Thymus (tissue), 11 donors: ENCODE results near the gene PPIA. TPM values are rescaled to one million over a fixed set of nuclear protein-coding genes. Genes with fewer than 3 reads are reported as not detected.

ENCODE experiments used
- DNase-seq, 9 donors: peaks; one replicate each; pipeline ENCODE4 v3.0.0-alpha.2; 2013; ENCODE audit warnings: low spot score in 9 of 9, low read depth in 6 of 9, missing footprints in 1 of 9
- H3K27ac ChIP-seq, 2 donors: one replicate each; pipeline ENCODE4 v1.5.1; 2013; ENCODE audit warnings: control low read depth in 1 of 2, low read depth in 1 of 2, low read length in 1 of 2, mild to moderate bottlenecking in 1 of 2, moderate library complexity in 1 of 2
- H3K27me3 ChIP-seq, 2 donors: one replicate each; pipeline ENCODE4 v1.5.1; 2013; ENCODE audit warnings: low read length in 1 of 2; ENCODE audit not compliant: control insufficient read depth in 2 of 2, insufficient read depth in 1 of 2
- H3K36me3 ChIP-seq, 2 donors: one replicate each; pipeline ENCODE4 v1.5.1; 2013; ENCODE audit warnings: low read length in 1 of 2, mild to moderate bottlenecking in 1 of 2, moderate library complexity in 1 of 2; ENCODE audit not compliant: control insufficient read depth in 2 of 2, insufficient read depth in 2 of 2
- H3K4me1 ChIP-seq, 2 donors: one replicate each; pipeline ENCODE4 v1.5.1; 2013; ENCODE audit warnings: low read length in 2 of 2; ENCODE audit not compliant: control insufficient read depth in 2 of 2, insufficient read depth in 2 of 2
- H3K4me3 ChIP-seq, 2 donors: one replicate each; pipeline ENCODE4 v1.5.1; 2013; ENCODE audit warnings: low read length in 2 of 2, control low read depth in 1 of 2, mild to moderate bottlenecking in 1 of 2
- H3K9me3 ChIP-seq, 2 donors: one replicate each; pipeline ENCODE4 v1.5.1; 2013; ENCODE audit warnings: low read length in 1 of 2, mild to moderate bottlenecking in 1 of 2; ENCODE audit not compliant: control insufficient read depth in 2 of 2, insufficient read depth in 1 of 2
- WGBS: extraction: QIAGEN DNeasy Blood & Tissue Kit; methylation state at CpG from one replicate; pipeline ENCODE4 v1.1.7; 2013; 5-methylcytosine and 5-hydroxymethylcytosine counted together
- polyA plus RNA-seq: library from polyadenylated mRNA; stranded (reverse); fragments of 200-250 nt; gene quantifications from one replicate; pipeline ENCODE4 v1.2.3, GENCODE V29; 2013
- total RNA-seq: library from RNA; stranded (reverse); fragments of 120-200 nt; gene quantifications from one replicate; pipeline ENCODE4 v1.2.4, GENCODE V29; 2013
- donor health status: healthy.

The PPIA gene
- total and polyA plus RNA-seq, 2 donors = 2,685 to 3,565 TPM

DNA sequence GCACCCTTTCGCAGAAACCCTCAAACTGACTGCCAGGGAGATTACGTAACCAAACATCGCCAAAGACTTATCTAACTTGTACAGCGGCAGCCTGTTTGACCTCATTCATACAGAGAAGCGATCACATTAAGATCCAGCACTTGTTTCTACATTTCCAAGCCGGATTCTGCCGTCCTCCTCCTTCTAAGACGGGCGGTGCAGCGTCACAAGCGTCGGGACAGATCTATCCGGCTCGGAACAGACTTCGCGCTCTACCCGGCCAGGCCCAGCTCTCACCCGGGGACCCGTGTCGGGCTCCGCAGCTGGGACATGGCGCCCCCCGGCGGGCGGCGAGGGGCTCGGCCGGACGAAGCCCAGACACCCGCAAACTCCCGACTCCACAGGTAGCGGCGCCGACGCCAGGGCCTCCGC lies 51.0 kb downstream of the PPIA start:
- under 1% methylated on average over 36 of the region's 36 CpGs for WGBS
- Histone ChIP-seq H3K4me3 (peak overlapping the region; percentile 59 to 86), H3K9me3 (no peaks in the 10 kb centered on the region), H3K4me1 (peaks cover 0 to 13% of the 10 kb centered on the region in 2 donors), H3K27ac (peak overlapping the region; percentile 90 to 100), H3K27me3 (no peaks in the 10 kb centered on the region), H3K36me3 (peaks cover 3% of the 10 kb centered on the region in 2 donors)
- DNase-seq = peak; percentile 69 to 93 (median 85)

DNA sequence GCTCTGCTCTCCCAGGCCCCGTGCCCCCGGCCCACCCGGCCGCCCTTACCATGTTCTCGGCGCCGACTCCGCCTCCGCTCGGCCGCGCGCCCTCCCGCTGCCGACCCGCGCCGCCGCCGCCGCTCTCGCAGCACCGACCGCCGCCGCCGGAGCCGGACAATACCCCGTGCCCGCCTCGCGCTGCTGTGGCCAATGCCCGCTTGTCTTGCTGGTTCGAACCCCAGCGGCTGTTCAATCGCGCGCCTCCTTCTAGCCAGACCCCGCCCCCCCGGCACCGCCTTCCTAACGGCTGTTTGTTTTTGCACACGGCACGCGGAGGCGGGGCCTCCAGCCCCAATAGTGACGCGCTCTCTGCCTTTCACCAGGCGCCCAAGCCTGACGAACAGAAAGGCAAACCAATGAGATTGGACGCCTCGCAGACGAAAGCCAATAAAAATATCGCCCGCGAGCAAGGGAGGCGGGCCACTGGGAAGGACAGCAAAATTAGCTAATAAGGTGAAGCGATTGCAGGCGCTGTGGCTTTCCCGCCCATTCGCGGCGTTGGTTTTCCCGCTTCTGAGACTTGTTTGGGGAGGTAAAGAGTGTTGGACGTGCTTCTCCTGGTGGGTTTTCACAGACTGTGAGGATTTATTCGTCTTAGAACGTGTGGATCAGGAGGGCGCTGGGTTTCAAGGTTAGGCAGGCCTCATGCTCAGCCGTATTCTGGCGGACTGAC lies 51.6 kb downstream of the PPIA start, which contains the start of gene H2AZ2:
Gene H2AZ2, minus strand, starts transcription at position 168 of the 715 bp plus-strand sequence. Its CDS starts 116 bp downstream, at position 52.
- Histone ChIP-seq H3K9me3 (no peaks in the 10 kb centered on the region), H3K27me3 (no peaks in the 10 kb centered on the region), H3K36me3 (no peaks in the 10 kb centered on the region), H3K4me3 (peak within 1 kb of the TSS; percentile 72 to 86), H3K27ac (peak within 1 kb of the TSS; percentile 96 to 100), H3K4me1 (peaks cover 0 to 13% of the 10 kb centered on the region in 2 donors)
- WGBS = under 1% methylated on average over 70 of the region's 70 CpGs
- DNase-seq = peak; percentile 98 to 100 (median 100)

DNA sequence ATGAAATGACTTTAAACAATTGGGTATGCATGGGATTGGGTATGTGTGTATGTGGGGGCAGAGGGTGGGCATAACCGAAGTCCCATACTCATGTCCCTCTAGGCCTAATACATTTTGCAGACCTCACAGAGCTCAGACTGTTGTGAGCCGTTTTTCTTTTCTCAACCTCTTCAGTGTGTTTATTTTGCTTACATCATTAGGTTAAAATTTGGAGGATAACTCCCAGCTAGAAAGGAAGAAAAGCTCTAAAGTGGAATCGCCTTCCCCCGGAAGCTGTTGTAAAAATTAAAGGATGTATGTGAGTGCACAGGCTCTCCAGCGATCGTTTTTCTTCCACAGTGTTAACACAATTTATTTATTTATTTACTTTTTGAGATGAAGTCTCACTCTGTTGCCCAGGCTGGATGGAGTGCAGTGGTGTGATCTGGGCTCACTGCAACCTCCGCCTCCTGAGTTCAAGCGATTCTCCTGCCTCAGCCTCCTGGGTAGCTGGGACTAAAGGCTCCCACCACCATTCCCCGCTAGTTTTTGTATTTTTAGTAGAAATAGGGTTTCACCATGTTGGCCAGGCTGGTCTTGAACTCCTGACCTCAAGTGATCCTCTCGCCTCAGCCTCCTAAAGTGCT lies 52.9 kb downstream of the PPIA start:
- H3K4me1 ChIP-seq = peaks cover 0 to 10% of the 10 kb centered on the region in 2 donors
- 91% methylated on average over 10 of the region's 10 CpGs for WGBS
- H3K36me3 ChIP-seq = no peaks in the 10 kb centered on the region
- DNase-seq = no peak
- no peaks in the 10 kb centered on the region for H3K9me3 ChIP-seq
- H3K27me3 ChIP-seq = no peaks in the 10 kb centered on the region
- peak overlapping the region in 1 of 2 donors; percentile 96 for H3K27ac ChIP-seq
- H3K4me3 ChIP-seq = peak overlapping the region; percentile 72 to 86

DNA sequence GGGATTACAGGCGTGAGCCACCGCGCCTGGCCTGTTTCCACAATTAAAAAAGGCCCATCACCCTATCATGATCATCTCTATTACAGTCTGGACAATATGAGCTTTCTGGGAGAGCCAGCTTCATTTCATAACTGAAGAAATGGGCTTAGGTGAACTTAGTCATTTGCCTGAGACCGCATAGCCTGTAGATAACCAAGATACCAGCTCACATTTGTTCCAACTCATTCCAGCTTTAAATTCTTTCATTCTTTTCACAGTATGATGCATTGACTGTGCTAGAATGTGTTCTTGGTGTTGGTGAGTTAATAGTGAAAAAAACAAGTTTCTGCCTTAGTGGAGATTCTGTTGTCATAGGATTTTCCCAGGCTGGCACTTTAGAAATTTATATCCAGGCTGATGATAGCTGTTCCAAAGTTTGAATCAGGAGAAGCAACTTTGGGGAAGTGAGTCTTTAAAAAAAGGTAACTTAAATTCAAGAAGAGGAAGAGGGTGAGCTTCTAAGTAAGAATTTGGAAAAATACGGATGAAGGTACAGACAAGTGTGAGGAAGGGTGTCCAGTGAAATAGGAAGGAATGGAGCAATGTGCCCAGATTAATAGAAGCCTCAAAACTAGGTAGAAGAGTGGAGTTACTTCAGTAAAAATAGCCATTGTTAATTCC lies 53.5 kb downstream of the PPIA start:
- H3K36me3 ChIP-seq = no peaks in the 10 kb centered on the region
- WGBS = 86% methylated on average over 5 of the region's 5 CpGs
- peaks cover 0 to 8% of the 10 kb centered on the region in 2 donors for H3K4me1 ChIP-seq
- no peak overlapping the region for H3K27ac ChIP-seq
- no peaks in the 10 kb centered on the region for H3K9me3 ChIP-seq
- H3K27me3 ChIP-seq = no peaks in the 10 kb centered on the region
- no peak for DNase-seq
- H3K4me3 ChIP-seq = no peak overlapping the region

DNA sequence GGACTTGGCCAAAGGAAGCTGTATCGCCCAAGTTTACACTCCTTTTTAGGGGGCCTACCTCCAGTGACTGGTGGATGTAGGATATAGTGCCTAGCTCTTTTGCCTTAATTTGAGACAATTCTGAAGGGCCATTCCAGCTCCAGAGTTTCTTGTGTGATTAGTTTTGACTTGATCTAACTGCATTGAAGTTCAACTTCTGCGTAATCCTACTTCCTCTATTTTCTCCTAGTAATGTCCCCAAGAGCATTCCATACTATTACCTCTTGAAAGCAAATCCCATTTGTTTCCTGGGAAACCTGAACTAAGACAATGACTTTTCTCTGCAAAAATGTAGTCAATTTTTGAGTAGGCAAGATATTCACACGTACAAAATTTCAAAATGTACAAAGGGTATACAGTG lies 56.1 kb downstream of the PPIA start:
- Histone ChIP-seq H3K27ac (no peak overlapping the region), H3K4me3 (no peak overlapping the region), H3K4me1 (peaks cover 0 to 14% of the 10 kb centered on the region in 2 donors), H3K36me3 (no peaks in the 10 kb centered on the region), H3K27me3 (no peaks in the 10 kb centered on the region), H3K9me3 (no peaks in the 10 kb centered on the region)
- WGBS = 97% methylated on average over 3 of the region's 3 CpGs
- DNase-seq = no peak

Other genes with a start within 250 kb of the PPIA start
- 61.3 TPM for gene DDX56, start 222.8 kb upstream of the PPIA start, total RNA-seq
- 114 TPM for gene DDX56, start 222.8 kb upstream of the PPIA start, polyA plus RNA-seq
- 57.6 TPM for gene TMED4, start 214.4 kb upstream of the PPIA start, total RNA-seq
- 46.9 TPM for gene TMED4, start 214.4 kb upstream of the PPIA start, polyA plus RNA-seq
- gene OGDH, start 190.1 kb upstream of the PPIA start, total RNA-seq = 26.9 TPM
- gene OGDH, start 190.1 kb upstream of the PPIA start, polyA plus RNA-seq = 20.7 TPM
- gene ZMIZ2, start 47.8 kb upstream of the PPIA start, total RNA-seq = 7.5 TPM
- gene ZMIZ2, start 47.8 kb upstream of the PPIA start, polyA plus RNA-seq = 74.1 TPM
- gene H2AZ2, start 51.4 kb downstream of the PPIA start, total RNA-seq = 243 TPM
- 198 TPM for gene H2AZ2, start 51.4 kb downstream of the PPIA start, polyA plus RNA-seq
- gene PURB, start 88.8 kb downstream of the PPIA start, total RNA-seq = 8.0 TPM
- gene PURB, start 88.8 kb downstream of the PPIA start, polyA plus RNA-seq = 16.5 TPM
- gene MYO1G, start 182.3 kb downstream of the PPIA start, total RNA-seq = 47.0 TPM
- 56.2 TPM for gene MYO1G, start 182.3 kb downstream of the PPIA start, polyA plus RNA-seq
- gene CCM2, start 203.5 kb downstream of the PPIA start, total RNA-seq = 69.3 TPM
- 114 TPM for gene CCM2, start 203.5 kb downstream of the PPIA start, polyA plus RNA-seq